HG02642 (cell line): ENCODE results near the gene NTM.

Experiments used
- ATAC-seq: cut with Tn5 transposase; IDR thresholded peaks from one replicate; pipeline ENCODE4 v1.9.1; 2021; ENCODE audit warnings: mild to moderate bottlenecking; ENCODE audit not compliant: unreplicated experiment, poor library complexity

The NTM gene

DNA sequence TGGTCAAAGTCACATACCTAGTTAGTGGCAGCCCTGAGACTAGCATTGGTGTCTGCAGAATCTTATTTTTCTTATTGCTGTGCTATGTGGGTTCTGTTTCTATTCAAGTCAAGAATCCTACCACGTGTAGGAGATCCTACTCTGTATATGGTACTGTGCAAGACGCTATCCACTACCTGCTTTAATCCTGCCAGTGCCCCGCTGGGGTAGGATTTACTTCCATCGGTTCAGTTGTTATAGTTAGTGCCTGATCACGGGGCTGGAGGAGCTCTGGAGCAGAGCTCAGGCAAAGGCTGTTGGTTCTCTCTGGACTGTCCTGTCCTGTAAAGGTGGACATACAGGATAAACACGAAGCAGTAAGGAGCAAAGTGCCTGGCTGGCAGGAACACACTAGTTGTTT is 167.9 kb downstream of the NTM start:
- ATAC-seq, result no peak

DNA sequence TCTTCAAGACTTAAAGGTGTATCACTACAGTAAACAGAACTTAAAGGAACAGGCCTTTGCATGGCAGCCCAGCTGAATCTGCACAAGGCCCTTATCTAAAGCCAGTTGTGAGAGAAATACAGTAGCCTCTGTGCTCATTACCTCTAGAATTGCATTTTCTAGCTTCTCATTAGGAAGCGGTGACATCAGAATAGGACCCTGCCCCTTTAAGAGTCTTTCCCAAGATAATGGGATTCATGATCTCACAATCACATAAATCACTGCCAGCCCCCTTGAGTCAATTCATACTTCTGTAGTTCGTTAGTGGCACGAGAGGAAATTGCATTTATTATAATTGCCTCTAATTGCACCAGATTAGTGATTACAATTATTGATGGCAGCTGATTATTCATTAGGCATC is 170.3 kb downstream of the NTM start:
- ATAC-seq, result no peak

DNA sequence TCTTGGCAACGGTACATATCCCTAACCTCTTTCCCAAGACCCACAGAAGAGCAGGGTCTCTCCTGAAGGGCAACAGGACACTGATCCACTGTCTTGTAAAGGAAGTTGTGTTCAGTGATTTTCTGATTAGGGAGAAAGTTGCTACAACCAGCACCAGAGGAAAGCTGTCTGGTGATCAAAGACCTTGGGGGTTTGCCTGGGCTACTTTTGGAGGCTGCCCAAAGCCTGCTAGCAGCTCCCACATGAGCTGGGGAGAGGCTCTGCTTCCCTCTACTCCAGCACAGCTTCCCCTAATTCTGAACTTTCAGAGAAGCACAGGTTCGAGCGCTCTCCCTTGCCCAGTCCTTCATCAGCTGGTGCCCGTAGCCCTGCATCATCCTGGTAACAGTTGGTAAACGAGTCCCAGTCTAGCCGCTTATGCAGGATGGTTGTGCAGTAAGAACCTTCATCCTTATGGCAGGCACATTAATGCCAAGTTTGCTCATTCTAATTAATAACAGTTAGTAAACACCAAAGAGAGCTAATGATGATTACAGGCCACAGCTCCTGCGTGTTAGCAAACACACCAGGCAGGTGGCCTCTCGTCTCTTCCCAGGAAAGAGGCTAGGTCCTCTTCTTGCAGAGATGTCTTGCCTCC is 173.1 kb downstream of the NTM start:
- no peak for ATAC-seq

DNA sequence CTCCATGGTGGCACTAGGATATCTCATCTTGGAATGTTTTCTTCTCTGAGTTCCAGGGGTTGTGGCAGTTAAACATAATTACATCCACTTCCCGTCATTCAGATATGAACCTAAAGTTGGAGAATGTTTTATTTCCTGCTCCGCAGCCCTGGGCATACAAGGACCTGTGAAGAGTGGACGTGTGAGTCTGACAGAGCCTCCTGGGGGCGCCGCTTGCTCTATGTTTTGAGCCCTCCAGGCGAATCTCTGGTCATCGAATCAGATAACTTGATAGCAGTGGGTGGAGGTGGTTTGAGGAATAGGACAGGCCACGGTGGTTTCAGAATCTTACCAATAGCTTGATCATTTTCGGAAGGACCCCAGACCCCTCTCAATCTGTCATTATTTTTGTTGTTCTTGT is 174.2 kb downstream of the NTM start:
- ATAC-seq, result no peak

DNA sequence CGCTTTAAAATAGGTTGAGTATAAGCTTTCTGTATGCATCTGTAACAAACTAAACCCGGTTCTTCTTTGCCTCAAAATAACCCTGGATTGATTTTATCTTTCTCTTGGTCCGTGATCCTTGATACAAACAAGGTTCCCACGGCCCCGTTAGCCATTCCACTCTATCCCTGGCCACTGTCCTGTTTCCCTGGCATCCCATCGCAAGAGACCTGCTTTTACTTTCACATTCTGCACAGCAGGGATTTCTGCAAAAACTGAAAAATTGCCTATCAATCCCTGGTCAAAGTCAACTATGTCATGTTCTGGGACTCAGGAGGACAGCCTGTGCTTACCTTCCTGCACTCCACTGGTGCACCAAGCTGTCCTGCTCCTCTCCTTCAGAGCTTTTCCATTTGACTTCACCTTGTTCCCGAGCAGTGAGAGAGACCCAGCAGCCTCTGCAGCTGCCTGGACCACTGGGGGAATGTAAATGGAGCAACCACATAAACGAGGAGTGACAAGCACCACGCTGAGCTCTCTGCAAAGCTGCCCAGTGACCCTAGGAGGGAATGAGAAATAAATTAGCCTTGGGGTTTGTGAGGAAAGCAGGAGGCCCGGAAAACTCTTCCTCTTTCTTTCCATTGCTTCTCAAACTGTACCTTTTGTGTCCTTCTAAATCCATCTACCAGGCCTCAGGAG is 175.9 kb downstream of the NTM start:
- no peak for ATAC-seq

DNA sequence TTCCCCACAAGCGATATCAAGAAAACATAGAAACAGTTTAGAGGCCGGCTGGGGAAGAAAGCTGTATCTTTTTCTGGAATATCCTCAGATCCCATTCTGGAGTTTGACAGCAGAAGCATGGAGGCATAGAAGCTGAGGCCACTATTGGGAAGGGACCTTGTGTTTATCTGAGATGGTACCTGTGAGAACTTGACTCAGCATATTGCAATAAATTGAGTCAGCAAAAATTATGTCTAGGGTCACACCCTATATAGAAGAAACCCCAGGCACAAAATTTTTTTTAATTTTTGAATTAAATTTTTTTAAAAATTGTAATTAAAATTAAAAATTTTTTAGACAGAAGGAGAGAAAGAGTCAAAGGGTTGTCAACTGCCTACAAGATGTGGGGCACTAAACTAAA is 178.7 kb downstream of the NTM start:
- no peak for ATAC-seq

DNA sequence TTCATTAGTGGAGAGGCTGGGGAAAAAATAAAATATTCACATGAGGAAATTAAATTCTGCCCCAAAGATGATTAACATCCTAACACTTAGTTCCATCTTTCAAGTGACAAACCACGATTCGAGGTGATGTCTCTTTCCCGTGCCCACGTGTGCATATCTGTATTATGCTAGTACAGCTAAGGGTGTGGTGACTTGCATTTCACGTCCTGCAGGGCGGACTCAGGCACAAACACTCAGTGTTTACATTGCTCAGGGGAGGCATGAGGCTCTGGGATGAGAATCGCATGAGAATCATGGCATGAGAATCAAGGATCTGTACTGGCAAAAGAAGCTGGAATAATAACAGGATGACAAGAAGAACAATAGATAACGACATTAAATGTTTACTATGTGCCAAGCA is 179.4 kb downstream of the NTM start:
- ATAC-seq, result no peak

DNA sequence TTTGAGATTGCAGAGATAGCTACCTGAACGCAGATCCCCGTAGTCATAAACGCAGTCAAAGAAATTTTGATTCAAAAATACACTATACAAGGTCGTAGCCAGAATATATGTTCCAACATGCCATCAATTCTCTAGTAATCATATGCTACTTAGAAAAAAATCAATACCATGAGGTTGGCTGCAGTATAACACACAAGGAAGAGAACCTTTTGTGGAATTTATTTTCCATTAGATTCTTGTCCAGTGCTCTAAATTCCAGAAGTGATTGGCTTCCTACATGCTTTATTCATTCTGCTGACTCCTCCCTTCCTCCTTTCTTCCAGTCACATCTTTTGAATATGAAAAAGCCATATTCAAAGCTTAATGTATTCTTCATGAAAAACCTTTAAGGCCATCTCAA is 189.9 kb downstream of the NTM start:
- ATAC-seq, result no peak

DNA sequence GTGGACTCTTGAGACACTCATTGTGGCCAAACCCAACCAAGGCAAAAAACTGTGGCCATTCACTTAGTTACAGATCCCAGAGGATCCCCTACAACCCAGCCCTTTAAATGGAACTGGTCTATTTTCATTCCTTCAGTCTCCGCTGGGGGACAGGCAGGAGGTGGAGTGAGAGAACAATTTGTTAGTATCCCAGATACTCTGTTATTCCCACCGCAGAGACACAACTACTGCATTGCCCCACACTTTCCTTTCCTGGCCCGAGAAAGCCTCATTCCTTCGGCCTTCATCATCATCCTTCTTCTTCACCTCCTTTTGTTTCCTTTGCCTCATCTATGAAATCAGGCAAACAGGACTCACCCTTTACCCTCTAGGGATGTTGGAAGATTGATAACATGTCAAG is 191.1 kb downstream of the NTM start:
- no peak for ATAC-seq

DNA sequence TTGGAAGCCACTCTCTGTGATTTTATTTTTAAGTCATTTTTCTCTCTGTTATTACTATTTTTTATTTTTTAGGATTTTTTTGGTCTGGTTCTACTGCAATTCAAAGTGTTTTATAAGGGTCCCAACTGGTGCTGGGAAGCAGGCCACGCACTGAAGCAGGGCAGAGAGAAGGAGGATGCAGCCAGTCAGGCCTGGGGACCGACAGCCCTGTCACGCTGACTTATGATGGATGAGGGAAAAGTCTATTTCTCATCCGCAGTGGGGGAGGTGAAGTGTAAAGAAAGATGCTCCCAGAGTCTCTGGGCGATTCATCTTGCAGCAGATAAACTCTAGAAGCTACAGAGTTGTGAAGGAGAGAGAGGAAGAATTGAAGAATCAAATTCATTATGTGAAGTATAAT is 191.6 kb downstream of the NTM start:
- ATAC-seq, result no peak

DNA sequence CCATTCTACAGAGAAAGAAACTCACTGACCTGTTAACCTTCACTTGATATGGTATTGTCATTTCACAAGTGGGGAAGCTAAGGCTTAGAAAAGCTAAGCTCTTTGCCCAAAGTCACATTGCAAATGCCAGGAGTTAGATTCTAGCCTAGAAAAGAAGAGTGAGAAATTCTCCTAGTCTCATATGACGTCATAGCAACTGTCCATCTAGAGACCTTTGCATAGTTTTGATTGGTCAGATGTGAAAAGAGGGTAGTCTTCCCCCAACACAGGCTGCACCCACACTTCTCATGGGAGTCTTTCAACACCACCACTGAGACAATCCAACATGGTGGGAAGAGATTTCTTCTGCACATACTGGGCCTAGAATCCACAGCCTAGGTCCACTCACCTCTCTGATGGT is 197.9 kb downstream of the NTM start:
- no peak for ATAC-seq

DNA sequence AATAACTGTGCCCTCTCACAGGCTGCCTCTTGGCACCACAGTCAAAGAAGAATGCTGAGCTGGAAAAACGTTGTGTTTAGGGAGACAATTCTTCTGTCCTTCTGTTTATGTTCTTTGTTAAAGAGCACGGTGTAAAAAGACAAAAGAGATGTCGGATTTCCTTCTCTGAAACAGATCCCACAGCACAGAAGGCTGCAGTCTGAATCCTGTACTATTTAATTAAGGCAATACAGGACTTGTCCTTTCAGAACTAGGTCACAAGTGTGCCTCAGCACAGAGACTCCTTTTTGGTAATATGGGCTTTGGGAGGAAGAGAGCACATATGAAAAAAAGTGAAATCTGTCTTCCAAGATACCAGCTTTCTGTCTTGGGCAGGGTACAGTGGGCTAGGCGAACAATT is 201.2 kb downstream of the NTM start:
- ATAC-seq, result no peak

DNA sequence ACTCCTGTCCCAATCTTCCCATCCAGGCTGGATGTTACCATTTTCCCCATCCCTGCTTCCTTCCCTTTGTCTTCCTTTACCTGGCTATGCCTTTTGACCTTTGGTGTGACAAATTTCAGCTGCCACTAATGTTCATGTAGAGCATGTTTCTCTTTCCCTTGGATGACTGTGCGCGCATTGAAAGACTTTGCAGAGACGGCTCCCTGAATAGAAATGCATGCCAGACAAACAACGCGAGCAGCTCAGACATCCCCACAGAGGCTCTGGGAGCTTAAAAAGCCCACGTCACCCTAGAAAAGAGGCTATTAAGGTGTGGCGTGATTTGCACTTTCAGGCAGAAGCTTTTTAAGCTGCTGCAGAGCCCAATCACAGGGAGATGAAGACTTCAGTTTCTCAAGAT is 202.0 kb downstream of the NTM start:
- ATAC-seq, result no peak

DNA sequence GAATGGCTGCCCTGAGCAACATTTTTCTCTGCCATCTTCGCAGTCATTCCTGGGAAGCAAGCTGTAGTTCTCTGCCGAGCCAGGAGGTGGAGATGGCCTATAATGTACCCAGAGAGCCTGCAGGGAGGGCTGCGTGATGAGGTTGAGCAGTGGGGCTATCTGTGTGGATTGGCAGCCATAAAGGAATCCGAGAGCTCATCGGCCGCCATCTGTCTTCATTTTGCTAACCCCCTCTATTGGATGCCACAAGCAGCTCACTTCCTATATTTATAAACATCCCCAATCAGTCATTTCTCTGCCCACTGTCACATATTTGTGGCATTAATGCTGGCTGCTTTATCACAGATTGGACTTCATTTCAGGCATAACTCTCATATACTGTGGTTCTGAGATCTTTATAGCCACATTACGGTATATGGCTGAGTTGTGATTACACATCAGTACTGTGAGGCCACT is 209.5 kb downstream of the NTM start:
- peak; percentile 76 for ATAC-seq

DNA sequence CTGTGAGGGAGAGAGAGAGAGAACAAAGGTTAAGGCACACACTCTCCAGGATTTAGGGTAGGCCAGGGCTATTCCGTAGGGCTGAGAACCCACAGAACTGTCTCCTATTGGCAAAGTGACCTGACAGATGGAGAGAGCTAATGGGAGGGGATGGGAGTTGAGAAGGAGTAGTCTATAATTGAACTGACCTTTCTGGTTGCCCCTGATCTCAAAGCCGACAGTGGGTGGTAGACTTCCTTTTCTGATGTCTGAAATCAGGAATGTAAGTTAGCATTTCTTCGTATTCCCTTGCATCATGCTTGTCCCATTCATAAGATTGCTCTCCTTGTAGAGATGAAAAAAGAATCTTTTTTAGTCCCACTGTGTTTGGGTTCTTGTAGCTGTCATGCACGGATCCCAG is 210.1 kb downstream of the NTM start:
- no peak for ATAC-seq

DNA sequence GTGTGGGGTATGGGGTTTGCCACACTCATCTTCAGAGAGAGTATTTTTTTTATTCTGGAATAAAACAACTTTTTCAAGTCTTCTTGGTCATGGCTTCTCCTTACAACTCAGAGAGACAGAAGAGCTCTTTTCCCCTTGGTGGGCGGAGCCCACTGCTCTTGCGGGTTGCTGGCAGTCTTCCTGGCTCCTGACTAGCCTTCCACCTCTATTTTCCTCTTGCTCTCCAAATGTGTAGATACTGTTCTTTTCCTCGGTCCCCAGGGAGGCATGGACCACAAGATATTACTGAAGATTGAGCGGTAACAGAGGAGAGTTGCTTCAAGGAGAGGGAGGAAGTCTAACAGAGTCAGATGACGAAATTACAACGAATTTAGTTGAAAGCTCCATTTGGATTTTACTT is 210.6 kb downstream of the NTM start:
- no peak for ATAC-seq

DNA sequence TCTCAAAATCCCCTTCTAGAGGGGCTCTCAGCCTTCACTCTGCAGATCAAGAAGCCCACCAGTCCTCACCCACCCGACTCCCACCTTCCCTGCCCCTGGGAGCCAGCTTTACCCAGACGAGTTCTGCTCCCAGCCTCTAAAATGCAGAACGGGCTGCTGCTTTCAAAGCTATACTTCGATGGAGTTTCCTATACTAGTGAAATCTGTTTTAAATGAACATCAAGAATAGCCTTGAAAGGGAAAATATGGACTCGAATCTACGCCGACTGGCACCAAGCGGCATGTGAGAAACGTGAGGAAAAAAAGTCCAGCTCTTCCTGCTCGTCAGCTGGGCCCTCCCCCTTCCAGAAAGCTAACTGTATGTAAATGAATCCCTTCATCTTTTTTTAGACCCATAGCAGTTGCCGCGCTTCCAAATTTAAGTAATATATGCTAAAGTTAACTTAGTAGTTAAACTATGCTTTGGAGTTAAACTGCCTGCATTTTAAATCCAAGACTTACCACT is 211.7 kb downstream of the NTM start:
- ATAC-seq, result no peak

DNA sequence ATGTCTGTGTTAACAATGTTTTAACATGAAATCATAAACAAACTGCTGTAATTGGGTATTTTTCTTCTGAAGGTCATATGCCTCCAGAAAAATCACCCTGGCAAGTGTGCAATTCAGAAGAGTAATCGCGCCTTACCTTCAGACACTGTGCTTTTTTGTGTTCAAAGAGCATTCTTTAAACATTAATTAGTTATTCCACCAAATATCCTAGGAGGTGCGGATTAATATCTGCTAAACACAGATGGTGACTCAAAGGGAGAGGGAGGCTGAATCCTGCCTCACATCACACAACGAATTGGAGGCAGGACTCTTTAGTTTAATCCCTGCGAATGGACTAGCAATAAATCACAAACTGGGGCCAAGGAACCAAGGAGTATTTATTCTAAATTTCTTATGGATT is 213.0 kb downstream of the NTM start:
- no peak for ATAC-seq

DNA sequence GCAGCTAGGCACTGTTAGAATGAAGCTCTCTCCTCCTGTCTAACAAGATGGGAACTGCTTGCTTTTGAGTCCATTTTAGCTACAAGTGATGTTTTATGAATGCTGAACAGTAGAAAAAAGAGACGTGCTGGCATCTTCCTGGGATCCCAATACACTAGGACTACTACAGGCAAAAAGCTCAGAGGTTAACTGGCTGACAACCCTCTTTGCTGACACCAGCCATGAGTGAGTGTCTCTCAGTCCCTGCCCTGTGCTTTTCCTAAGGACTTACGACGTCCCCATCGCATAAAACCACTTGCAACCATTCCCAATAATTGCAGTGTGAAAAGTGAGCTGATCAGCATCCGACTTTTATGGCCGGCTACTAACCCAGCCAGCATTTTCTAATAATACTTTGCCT is 213.5 kb downstream of the NTM start:
- no peak for ATAC-seq

DNA sequence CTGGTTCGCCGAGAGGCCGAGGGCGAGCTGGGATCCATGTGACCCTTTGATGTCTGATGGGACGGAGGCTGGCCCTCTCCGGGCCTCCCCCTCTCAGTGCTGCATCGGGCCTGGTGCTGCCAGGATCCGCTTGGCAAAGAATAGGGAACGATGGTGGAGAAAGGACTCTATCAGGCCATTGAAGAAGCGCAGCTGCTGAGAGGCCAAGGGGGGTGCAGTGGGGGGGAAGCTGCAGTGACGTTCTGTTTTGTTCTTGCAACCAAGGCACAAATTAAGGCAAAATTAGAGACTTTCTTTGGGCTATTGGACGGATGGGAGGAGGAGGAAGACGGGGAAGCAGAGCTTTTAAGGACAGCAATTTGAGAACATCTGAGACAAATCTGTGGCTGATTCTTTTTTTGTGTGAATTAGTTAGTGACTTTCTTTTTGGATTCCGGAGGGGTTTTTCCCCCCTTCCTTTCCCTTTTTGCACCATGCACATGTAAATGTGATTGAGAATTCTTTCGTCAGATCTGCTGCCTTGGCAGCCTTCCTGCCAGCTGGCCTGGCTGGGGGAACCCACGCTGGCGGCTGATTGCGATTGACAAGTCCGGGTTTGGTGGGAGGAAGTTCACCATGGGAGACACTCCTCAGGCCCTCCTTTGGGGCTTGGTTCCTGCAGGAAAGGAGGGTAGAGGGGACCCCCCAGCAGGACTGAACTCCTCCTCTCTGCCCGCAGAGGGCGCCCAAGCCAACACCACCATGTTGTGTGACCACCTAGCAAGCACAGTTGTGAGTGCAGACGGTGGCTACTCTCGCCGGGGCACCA is 214.6 kb downstream of the NTM start:
- no peak for ATAC-seq

DNA sequence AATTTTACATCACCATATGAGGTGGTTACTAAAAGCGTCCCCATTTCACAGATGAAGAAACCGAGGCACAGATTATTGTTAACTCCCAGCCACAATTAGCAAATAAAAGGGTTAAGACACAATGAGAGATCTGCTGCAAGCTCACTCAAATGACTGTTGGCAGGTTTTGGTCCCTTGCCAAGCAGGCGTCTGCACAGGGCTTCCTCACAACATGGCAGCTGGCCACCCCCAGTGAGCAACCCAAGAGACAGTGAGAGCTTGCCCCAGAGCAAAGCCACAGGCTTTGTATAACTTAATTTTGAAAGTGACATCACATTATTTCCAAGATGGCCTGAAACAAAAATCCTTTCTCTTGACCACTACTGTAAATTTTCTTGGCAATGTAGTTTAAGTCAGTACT is 217.6 kb downstream of the NTM start:
- ATAC-seq, result no peak
